H54 (cell line): ENCODE measurements around the gene RHBDL3.
"Not testable (repeated sequence)": the region's sequence is repeated elsewhere in the genome, so short reads cannot be mapped to it uniquely, and the experiment has no call there.

Source experiments
- DNase-seq: peaks from one replicate; pipeline ENCODE4 v3.0.0; 2011; ENCODE audit warnings: low spot score, mixed read lengths; ENCODE audit not compliant: insufficient read length
- FAIRE-seq: peaks from 3 replicates; lab custom pipeline; 2011; peaks lifted over from hg19 to GRCh38; lab: Jason Lieb, UNC
- POLR2A ChIP-seq: IDR thresholded peaks from 2 replicates; pipeline ENCODE4 v1.6.1; 2011; ENCODE audit warnings: low read depth, mild to moderate bottlenecking, low read length

Gene RHBDL3

DNA sequence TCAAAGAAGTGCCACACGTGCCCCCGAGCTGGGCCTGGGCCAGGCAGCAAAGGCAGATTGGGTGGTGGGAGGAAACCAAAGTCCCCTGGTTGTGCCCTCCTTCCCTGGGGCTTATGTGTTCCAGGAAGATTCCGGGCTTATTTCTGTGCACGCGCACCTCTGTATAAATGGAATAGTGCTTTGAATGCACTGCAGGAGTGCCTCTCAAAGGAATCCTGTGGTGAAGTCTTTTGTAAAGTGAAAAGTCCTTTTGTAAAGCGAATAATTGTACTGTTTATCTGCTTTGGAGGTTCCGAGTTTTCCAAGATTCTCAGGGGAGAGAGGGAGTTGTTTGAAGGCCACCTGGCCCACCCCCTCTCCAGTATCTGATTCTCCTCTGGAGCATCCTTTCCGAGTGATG lies 49.5 kb downstream of the RHBDL3 start:
- FAIRE-seq (no peak), DNase-seq (no peak)
- no peak for TF ChIP-seq POLR2A

DNA sequence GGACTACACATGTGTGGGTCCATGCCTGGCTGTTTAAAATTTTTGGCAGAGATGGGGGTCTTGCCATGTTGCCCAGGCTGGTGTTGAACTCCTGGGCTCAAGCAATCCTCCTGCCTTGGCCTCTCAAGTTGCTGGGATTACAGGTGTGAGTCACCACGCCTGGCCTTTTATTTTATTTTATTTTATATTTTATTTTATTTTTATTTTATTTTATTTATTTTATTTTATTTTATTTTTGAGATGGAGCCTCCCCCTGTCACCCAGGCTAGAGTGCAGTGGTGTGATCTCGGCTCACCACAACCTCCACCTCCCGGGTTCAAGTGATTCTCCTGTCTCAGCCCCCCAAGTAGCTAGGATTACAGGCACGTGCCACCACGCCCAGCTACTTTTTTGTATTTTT lies 51.0 kb downstream of the RHBDL3 start:
- FAIRE-seq, DNase-seq: not testable (repeated sequence)

DNA sequence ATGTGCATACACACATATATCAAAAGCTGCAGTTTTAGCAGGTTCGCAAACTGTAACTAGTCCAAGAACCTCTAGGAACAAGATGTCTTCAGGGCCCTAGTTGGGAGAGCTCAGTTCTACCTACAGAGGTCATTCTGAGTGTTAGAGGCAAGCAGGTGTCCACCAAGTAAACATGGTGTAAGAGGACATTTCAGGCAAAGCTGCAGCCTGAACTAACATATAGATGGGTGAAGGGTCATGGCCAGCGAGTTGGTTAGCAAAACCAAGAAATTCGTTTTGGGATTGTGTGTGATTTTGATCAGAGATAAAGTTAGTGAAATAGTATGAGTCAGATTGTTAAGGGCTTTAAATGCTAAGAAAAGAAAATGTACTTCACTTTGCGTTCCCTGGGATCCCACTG lies 51.7 kb downstream of the RHBDL3 start:
- TF ChIP-seq POLR2A, result no peak
- FAIRE-seq (no peak), DNase-seq (no peak)

DNA sequence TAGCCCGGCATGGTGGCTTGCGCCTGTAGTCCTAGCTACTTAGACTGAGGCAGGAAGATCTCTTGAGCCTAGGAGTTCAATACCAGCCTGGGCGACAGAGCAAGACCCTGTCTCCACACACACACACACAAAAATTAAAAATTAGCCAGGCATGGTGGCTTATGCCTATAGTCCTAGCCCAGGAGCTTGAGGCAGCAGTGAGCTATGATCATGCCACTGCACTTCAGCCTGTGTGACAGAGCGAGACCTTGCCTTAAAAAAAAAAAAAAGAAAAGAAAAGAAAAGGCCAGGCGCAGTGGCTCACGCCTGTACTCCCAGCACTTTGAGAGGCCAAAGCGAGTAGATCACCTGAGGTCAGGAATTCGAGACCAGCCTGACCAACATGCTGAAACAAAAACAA lies 52.4 kb downstream of the RHBDL3 start:
- DNase-seq (no peak), FAIRE-seq (no peak)
- TF ChIP-seq POLR2A, result no peak

DNA sequence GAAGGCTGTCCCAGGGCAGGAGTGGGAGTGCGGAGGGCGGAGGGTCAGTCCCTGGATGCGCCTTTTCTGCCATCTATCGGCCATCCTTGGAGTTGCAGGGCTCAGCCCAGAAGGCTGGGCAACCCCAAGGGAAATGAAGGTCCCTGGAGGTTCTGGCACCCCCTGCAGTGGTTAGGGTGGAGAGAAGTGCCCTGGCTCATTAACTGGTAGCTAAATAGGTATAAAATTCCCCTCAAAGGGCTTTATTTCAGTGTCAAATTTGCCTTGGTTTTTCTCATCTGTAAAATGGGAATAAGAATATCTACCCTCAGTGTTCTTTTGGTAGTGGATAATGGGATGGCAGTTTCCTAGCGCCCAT lies 53.9 kb downstream of the RHBDL3 start:
- no peak for TF ChIP-seq POLR2A
- DNase-seq, result peak; percentile 83
- no peak for FAIRE-seq

GRCh38 chr17:32320080-32320479 lies 54.4 kb downstream of the RHBDL3 start:
- DNase-seq, FAIRE-seq: not testable (repeated sequence)

DNA sequence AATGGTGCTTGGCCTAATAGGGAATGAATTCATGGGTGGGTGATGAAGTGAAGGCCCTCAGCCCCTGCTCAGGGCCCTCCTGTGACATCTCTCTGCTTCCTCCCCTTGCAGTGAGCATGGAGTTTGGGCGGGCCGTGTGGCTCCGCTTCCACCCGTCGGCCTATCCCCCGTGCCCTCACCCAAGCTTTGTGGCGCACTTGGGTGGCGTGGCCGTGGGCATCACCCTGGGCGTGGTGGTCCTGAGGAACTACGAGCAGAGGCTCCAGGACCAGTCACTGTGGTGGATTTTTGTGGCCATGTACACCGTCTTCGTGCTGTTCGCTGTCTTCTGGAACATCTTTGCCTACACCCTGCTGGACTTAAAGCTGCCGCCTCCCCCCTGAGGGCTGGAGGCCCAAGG lies 55.2 kb downstream of the RHBDL3 start:
- no peak for TF ChIP-seq POLR2A
- FAIRE-seq, result no peak
- no peak for DNase-seq

- no peak for TF ChIP-seq POLR2A
- FAIRE-seq (no peak), DNase-seq (no peak)
Observed at GRCh38 chr17:32323046-32323445, 57.4 kb downstream of the RHBDL3 start.

DNA sequence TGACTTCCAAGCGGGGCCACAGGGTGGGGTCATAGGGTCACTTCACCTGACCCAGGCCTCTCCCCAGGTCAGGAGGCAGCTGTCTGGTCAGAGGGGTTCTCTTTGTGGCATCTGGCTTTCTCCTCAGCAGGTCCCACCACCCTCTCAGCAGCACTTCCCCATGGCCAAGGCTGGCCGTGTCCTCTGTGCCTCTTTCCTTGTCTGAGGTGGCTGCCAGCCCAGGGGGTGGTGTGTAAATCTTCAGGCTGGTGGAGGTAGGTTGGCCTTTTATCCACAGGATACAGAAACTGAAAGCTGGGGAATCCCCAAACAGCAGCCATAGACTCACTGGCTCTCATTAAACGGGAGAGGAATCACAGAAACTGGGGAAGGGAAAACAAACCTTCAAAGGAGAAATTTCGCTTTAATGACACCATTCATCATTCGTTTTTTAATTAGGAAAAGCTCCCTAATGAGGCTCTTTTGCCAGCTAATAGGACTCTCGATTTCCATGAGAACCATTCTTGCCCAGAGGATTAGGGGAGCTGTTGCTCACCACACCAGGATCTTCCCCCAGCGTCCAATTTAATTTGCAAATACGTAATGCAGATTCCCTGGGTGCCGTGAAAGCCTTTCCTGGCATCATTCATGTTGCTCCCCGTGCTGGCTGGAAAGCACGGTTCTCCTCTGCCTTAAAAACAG lies 58.3 kb downstream of the RHBDL3 start:
- FAIRE-seq (no peak), DNase-seq (peak; percentile 53)
- 0 out of 2 replicates have a peak, but pooled peaks have one; percentile 11 for TF ChIP-seq POLR2A

DNA sequence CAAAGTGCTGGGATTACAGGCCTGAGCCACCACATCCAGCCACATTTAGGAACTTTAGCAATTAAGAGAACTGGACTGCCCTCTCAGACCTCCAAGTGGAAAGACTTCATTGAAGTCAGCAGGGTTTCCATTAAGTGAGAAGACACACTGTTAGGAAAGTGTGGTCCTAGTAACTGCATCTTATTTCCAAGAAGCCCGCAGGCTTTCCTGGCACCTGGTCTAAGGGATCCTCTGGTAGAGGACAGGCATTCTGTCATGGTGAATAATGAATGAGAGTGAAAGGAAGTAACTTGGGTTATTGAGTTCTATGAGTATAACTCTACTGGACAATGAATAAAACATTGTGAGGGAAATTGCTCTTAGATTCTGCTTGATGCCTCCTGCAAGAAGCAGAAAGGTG lies 62.3 kb downstream of the RHBDL3 start:
- TF ChIP-seq POLR2A, result no peak
- FAIRE-seq, result no peak

GRCh38 chr17:32330147-32330546 lies 64.5 kb downstream of the RHBDL3 start:
- FAIRE-seq, result no peak
- DNase-seq, result no peak
- no peak for TF ChIP-seq POLR2A

More for the DNA sequence above, 62.3 kb downstream of the RHBDL3 start:
- no peak for DNase-seq

DNA sequence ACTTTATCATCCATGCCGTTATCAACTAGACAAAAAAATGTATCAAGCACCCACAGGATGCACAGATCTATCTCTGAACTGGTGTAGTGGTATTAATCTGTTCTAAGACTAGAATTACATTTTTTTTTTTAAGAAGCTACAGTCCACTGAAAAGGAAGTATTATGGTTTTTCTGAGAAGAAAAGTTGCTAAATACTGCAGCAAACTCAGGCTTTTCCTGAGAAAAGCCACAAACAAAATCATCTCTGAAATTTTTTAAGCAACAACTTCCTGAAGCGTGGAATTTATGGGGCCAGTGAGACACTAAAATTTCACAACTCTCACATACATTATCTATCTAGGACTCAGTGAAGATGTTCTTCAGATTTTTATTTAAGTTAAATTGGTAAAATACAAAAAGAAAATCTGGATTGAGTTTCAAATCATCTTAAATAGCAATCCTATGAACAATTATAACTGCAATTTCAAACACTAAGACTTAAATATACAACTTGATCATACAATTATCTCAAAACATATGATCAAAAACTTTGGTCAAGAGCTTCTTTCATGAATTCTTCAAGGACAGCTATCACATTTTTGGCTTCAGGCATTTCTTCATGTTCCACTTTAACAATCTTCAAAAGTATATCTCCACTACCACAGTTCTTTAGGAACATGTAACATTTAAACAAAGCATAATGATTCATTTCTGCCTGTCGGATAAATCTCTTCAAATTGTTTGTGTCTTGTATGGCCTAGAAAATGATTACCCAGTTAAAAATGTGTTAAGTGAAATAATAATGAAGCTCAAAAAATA lies 65.8 kb downstream of the RHBDL3 start:
- no peak for DNase-seq
- no peak for FAIRE-seq
- no peak for TF ChIP-seq POLR2A

DNA sequence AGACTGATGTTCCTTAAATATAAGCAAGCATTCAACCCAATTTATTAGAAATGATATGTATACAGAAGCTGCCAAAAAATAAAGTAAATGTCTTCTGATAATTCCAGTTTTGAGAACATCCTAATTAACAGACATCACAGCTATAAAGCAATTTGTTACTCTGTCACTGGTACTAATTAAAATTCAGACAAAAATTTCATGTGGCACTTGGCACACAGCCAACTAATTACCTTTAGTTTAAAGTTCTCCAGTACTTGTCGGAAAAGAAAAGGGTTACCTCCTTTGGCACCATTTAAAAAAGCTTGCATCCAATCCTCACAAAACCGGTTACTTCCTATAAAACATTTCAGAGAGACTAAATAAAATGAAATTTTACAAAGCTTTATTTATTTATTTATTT lies 67.6 kb downstream of the RHBDL3 start:
- no peak for TF ChIP-seq POLR2A
- DNase-seq, result no peak
- no peak for FAIRE-seq

- DNase-seq (no peak), FAIRE-seq (no peak)
- no peak for TF ChIP-seq POLR2A
Observed at GRCh38 chr17:32335046-32335445, 69.4 kb downstream of the RHBDL3 start.

DNA sequence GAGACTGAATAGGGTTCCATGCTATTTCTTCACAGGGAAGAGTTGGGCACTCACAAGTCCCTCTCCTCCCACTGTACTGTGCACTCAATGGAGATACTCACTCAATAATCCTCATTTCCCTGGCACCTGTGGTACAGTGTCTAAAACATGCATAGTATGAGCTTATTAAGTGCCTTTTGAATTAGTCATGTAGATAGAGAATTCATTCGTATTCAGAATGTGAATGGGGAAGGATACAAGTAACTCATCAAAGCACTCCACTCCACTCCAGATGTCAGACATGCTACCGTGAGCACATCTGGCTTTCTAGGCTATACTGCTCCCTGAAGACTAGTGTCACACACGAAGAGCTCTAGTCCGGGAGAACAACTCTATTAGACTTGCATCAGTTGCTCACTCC lies 70.1 kb downstream of the RHBDL3 start:
- DNase-seq (no peak), FAIRE-seq (no peak)
- TF ChIP-seq POLR2A, result no peak
